OCI-LY7 (cell line): ENCODE data around the gene VN1R2. TPM values are rescaled to one million over a fixed set of nuclear protein-coding genes. Genes with fewer than 3 reads are reported as not detected.

ENCODE experiments used
- BruUV-seq: library from RNA; stranded (reverse); fragments of 400-500 nt; replicated peaks from 2 replicates; lab custom pipeline; 2021; lab: Mats Ljungman, UMichigan
- CTCF ChIA-PET: fragments of 300-600 bp; sonication (Branson Sonifier 250); formaldehyde crosslinking; loops from one replicate; lab custom pipeline; 2022; ENCODE audit warnings: antibody characterized with exemption; ENCODE audit not compliant: unreplicated experiment; lab: Charles Lee
- POLR2A ChIA-PET: fragments of 300-600 bp; sonication (Branson Sonifier 250); formaldehyde crosslinking; loops from one replicate; lab custom pipeline; 2022; ENCODE audit warnings: antibody characterized with exemption; lab: Charles Lee
- DNase-seq: peaks from one replicate; pipeline ENCODE4 v3.0.0-alpha.2; 2015; ENCODE audit warnings: low spot score
- H2AFZ ChIP-seq: fragments of 200-600 bp; sonication (generic), shearing (Covaris generic); 2 replicates; pipeline ENCODE4 v1.6.1; 2014; ENCODE audit warnings: mild to moderate bottlenecking, antibody characterized with exemption, low read length, moderate library complexity
- H3K27ac ChIP-seq: fragments of 200-600 bp; sonication (generic); 2 replicates; pipeline ENCODE4 v1.5.1; 2014; ENCODE audit warnings: mixed run types, low read depth, mild to moderate bottlenecking, moderate library complexity, low read length, inconsistent platforms; ENCODE audit not compliant: poor library complexity, severe bottlenecking
- H3K36me3 ChIP-seq: fragments of 200-600 bp; sonication (generic); 2 replicates; pipeline ENCODE4 v1.6.1; 2014; ENCODE audit warnings: mild to moderate bottlenecking, antibody characterized with exemption, low read length, moderate library complexity, mixed read lengths; ENCODE audit not compliant: insufficient read depth
- H3K4me1 ChIP-seq: fragments of 200-600 bp; sonication (generic); 2 replicates; pipeline ENCODE4 v1.5.1; 2014; ENCODE audit warnings: mild to moderate bottlenecking, low read length; ENCODE audit not compliant: insufficient read depth, poor library complexity, severe bottlenecking
- H3K4me2 ChIP-seq: fragments of 200-600 bp; sonication (generic); 2 replicates; pipeline ENCODE4 v1.6.1; 2014; ENCODE audit warnings: mild to moderate bottlenecking, low read length
- H3K4me3 ChIP-seq: fragments of 200-600 bp; sonication (generic); 2 replicates; pipeline ENCODE4 v1.5.1; 2014; ENCODE audit warnings: mild to moderate bottlenecking, low read depth, low read length; ENCODE audit not compliant: poor library complexity, severe bottlenecking
- H3K79me2 ChIP-seq: fragments of 200-600 bp; sonication (generic); 2 replicates; pipeline ENCODE4 v1.6.1; 2016; ENCODE audit warnings: low read depth, mild to moderate bottlenecking, low read length, moderate library complexity, mixed read lengths; ENCODE audit not compliant: insufficient read depth
- H3K9me2 ChIP-seq: fragments of 200-600 bp; sonication (generic); 2 replicates; pipeline ENCODE4 v1.6.1; 2016; ENCODE audit warnings: mild to moderate bottlenecking, low read length, mixed read lengths; ENCODE audit not compliant: insufficient read depth
- H3K9me3 ChIP-seq: fragments of 200-600 bp; sonication (generic); 2 replicates; pipeline ENCODE4 v1.6.1; 2014; ENCODE audit warnings: mild to moderate bottlenecking, mixed run types, low read length, mixed read lengths
- H4K20me1 ChIP-seq: fragments of 200-600 bp; sonication (generic); 2 replicates; pipeline ENCODE4 v1.6.1; 2014; ENCODE audit warnings: mild to moderate bottlenecking, antibody characterized with exemption, low read length, moderate library complexity, mixed read lengths; ENCODE audit not compliant: insufficient read depth
- CTCF ChIP-seq: fragments of 200-600 bp; sonication (generic); conservative IDR thresholded peaks from 2 replicates; pipeline ENCODE4 v1.5.1; 2014; ENCODE audit warnings: mild to moderate bottlenecking, antibody characterized with exemption, low read length, moderate library complexity, mixed read lengths
- EZH2phosphoT487 ChIP-seq: fragments of 200-600 bp; sonication (generic); IDR thresholded peaks from 2 replicates; pipeline ENCODE4 v1.6.1; 2018; ENCODE audit warnings: low read depth, borderline replicate concordance, mild to moderate bottlenecking, mixed run types, antibody characterized with exemption, low read length, moderate library complexity, mixed read lengths
- intact Hi-C: fragments of 100-400 bp; cut with micrococcal nuclease; formaldehyde crosslinking; loops from one replicate; pipeline ENCODE4 v1.10.0; 2022; ENCODE audit not compliant: unreplicated experiment
- total RNA-seq, 2 experiments: library from RNA; depleted of rRNA in 1 of 2; stranded (reverse); fragments of >200 nt in 1 of 2; shearing (Covaris generic) in 1 of 2; gene quantifications; 2 replicates each; pipeline ENCODE4 v1.2.3, GENCODE V29; 2014 to 2022

VN1R2 gene
- total RNA-seq, 2 experiments from 2014 or later = not detected

- no peak overlapping the region for H3K4me3 ChIP-seq
- no peak for DNase-seq
- POLR2A ChIA-PET = no interaction called here
- no peaks in the 10 kb centered on the region for H3K4me1 ChIP-seq
- no peaks in the 10 kb centered on the region for H3K36me3 ChIP-seq
- H4K20me1 ChIP-seq = no peaks in the 10 kb centered on the region
- intact Hi-C loops = no loop called here
- H3K4me2 ChIP-seq = no peak overlapping the region
- H3K9me2 ChIP-seq = no peaks in the 10 kb centered on the region
- H2AFZ ChIP-seq = no peak overlapping the region
- TF ChIP-seq EZH2phosphoT487 (no peak), CTCF (0 out of 2 replicates have a peak, but pooled peaks have one; percentile 23)
- H3K79me2 ChIP-seq = no peaks in the 10 kb centered on the region
- CTCF ChIA-PET = no interaction called here
- no peak overlapping the region for H3K27ac ChIP-seq
- H3K9me3 ChIP-seq = no peaks in the 10 kb centered on the region
- BruUV-seq = no TSS peak
Measured at GRCh38 chr19:53308339-53308811, 50.3 kb downstream of the VN1R2 start.

Other genes starting within 250 kb of the VN1R2 start
- not detected in 2 replicates for gene ERVV-1, start 244.4 kb upstream of the VN1R2 start, total RNA-seq (2014; rRNA removed; shearing (Covaris generic))
- gene ERVV-1, start 244.4 kb upstream of the VN1R2 start, total RNA-seq (2022) = not detected in 2 replicates
- gene ERVV-2, start 213.6 kb upstream of the VN1R2 start, total RNA-seq (2014; rRNA removed; shearing (Covaris generic)) = not detected in 2 replicates
- gene ERVV-2, start 213.6 kb upstream of the VN1R2 start, total RNA-seq (2022) = not detected in 2 replicates
- gene ZNF160, start 154.9 kb upstream of the VN1R2 start, total RNA-seq (2014; rRNA removed; shearing (Covaris generic)) = 18.8 and 19.7 TPM in 2 replicates
- 35.5 and 40.4 TPM in 2 replicates for gene ZNF160, start 154.9 kb upstream of the VN1R2 start, total RNA-seq (2022)
- 0.18 and 0.63 TPM in 2 replicates for gene ZNF415, start 125.4 kb upstream of the VN1R2 start, total RNA-seq (2014; rRNA removed; shearing (Covaris generic))
- 0.51 and 0.89 TPM in 2 replicates for gene ZNF415, start 125.4 kb upstream of the VN1R2 start, total RNA-seq (2022)
- 11.6 and 11.8 TPM in 2 replicates for gene ZNF347, start 99.2 kb upstream of the VN1R2 start, total RNA-seq (2014; rRNA removed; shearing (Covaris generic))
- 13.9 and 15.6 TPM in 2 replicates for gene ZNF347, start 99.2 kb upstream of the VN1R2 start, total RNA-seq (2022)
- 3.3 and 12.2 TPM in 2 replicates for gene ZNF665, start 64.9 kb upstream of the VN1R2 start, total RNA-seq (2014; rRNA removed; shearing (Covaris generic))
- gene ZNF665, start 64.9 kb upstream of the VN1R2 start, total RNA-seq (2022) = 9.8 and 12.2 TPM in 2 replicates
- not detected in 2 replicates for gene ZNF677, start 3.4 kb upstream of the VN1R2 start, total RNA-seq (2014; rRNA removed; shearing (Covaris generic))
- gene ZNF677, start 3.4 kb upstream of the VN1R2 start, total RNA-seq (2022) = not detected in 2 replicates
- gene VN1R4, start 9.4 kb downstream of the VN1R2 start, total RNA-seq (2014; rRNA removed; shearing (Covaris generic)) = not detected in 2 replicates
- not detected in 2 replicates for gene VN1R4, start 9.4 kb downstream of the VN1R2 start, total RNA-seq (2022)
- gene ZNF845, start 75.5 kb downstream of the VN1R2 start, total RNA-seq (2014; rRNA removed; shearing (Covaris generic)) = 7.2 and 7.7 TPM in 2 replicates
- gene ZNF845, start 75.5 kb downstream of the VN1R2 start, total RNA-seq (2022) = 6.8 and 8.0 TPM in 2 replicates
- gene ZNF525, start 107.4 kb downstream of the VN1R2 start, total RNA-seq (2014; rRNA removed; shearing (Covaris generic)) = 20.2 and 21.0 TPM in 2 replicates
- 21.0 and 23.2 TPM in 2 replicates for gene ZNF525, start 107.4 kb downstream of the VN1R2 start, total RNA-seq (2022)
- 14.6 and 16.2 TPM in 2 replicates for gene ZNF765, start 136.9 kb downstream of the VN1R2 start, total RNA-seq (2014; rRNA removed; shearing (Covaris generic))
- 14.2 and 17.4 TPM in 2 replicates for gene ZNF765, start 136.9 kb downstream of the VN1R2 start, total RNA-seq (2022)
- gene ZNF761, start 173.7 kb downstream of the VN1R2 start, total RNA-seq (2014; rRNA removed; shearing (Covaris generic)) = 11.0 and 14.0 TPM in 2 replicates
- 16.0 and 17.5 TPM in 2 replicates for gene ZNF761, start 173.7 kb downstream of the VN1R2 start, total RNA-seq (2022)
- gene ZNF813, start 209.4 kb downstream of the VN1R2 start, total RNA-seq (2014; rRNA removed; shearing (Covaris generic)) = 5.9 TPM in 2 replicates
- gene ZNF813, start 209.4 kb downstream of the VN1R2 start, total RNA-seq (2022) = 6.6 and 6.7 TPM in 2 replicates